Stimulated activated CD4-positive, alpha-beta T cell treated with anti-CD3 and anti-CD28 coated beads, Interleukin-12 subunit alpha, Interleukin-12 subunit beta, amount 100 ng/mL, for 48 hours (primary cell): ENCODE results near the gene PDYN.
A peak's percentile ranks its signal among the peaks of the same experiment; 100 is the strongest.

Experiments
- DNase-seq, 3 donors: peaks; one replicate each; pipeline ENCODE4 v3.0.0-alpha.2; 2020; ENCODE audit warnings: low read depth in 2 of 3, low spot score in 1 of 3

Gene PDYN

DNA sequence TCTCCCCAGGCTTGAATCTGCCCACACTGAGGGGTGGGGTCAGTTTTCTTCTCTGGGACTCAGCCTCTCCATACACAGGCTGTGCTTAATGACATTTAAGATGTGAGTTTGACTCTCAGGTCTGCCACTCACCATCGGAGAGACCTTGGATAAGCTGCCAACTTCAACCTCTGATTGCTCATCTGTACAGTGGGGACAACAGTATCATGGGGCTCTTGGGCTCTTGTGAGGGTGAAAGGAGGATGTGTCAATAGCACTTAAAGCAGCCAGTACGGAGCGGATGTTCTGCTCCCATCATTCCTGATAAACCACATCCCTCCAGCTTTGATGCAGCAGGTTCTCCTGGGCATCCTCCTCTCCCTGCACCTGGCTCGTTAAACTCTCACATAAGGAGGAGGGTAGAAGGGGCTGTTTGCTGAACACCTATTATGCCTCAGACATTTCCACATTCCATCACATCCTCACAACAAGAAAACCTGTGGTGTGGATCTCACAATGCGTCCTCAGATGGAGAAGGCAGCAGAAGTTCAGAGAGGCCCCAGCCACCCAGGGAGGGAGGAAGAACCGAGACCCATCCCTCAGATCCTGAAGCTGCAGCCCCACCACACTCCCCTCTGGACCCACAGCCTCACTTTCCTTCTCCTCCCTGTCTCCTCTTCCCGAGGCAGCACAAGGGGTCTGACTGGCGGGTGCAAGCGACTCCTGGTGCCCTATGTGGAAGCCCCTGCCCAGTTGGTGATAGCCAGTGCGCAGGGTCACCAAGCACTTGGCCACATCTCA lies 1.9 kb upstream of the PDYN start:
- no peak for DNase-seq

DNA sequence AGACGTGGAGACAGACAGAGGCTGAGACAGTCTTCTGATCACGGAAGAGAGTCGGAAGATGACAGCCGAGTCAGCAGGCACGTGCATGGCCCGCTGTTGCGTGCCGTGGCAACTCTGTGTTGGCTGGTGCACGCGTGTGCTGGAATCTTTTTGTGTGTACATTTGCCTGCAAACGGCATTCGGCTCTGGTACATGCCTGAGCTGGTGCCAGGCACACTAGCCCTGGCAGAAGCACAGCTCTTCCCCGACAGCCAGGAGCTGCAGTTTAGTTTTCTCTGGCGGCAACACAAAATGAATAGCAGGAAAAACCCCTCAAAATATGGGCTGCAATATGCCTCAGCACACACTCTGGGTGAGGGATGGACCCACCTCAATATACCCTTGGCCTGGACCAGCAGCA lies 769 bp upstream of the PDYN start:
- DNase-seq = no peak

GRCh38 chr20:1992359-1993110 lies 1.3 kb downstream of the PDYN start:
- no peak for DNase-seq

DNA sequence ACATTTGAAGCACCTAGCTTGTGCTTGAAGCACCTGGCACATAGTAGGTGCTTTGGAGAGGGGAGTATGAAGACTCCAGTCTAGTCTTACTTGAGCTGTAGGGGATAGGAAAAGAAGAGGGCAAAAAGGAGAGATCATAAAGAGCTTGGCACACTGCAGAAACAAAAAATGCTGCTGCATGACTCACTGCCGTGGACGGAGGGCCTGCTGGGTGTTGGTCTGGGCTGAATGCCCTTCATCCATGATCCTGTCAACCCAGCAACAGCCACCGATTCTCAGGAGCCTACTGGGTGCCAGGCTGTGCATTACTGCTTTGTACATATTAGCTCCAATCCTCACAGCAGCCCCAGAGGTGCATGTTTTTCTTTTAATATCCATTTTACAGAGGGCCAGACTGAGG lies 6.0 kb downstream of the PDYN start:
- no peak for DNase-seq

DNA sequence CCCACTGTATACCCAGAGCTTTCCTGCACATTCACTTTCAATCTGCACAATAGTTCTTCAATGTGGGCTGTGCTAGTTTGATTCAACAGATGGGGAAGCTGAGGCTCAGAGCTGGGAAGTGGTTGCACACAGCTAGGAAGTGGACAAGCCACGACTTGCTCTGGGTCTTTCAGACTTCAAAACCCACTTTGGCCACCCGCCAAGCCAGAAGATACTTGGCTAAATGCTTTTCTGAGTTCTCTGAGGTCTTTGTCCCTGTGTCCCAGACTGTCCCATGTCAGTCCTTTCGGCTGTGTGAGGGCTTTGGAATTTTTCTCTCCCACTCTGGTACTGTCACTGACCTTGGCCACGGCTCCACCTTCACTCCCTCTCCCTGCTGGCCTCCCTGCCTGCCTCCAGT lies 10.6 kb downstream of the PDYN start:
- no peak for DNase-seq

DNA sequence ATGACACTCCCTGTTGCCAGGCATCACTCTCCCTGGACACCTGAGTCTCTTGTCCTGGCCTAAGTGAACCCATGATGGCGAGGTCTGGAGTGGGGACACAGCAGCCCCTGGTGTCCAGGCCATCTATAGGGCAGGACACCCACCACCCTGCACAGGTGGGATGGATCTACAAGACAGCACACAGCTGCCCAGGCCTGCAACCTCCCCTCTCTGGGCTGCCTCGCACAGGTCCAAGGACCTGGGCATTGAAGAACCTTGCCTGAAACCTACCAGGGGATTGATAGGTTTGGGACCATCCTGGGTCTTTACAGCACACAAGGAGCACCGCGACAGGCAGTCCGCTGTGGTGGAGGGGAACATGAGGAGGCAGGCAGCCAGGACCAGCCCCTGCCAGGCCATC lies 11.2 kb downstream of the PDYN start:
- no peak for DNase-seq

- no peak for DNase-seq
Observed at GRCh38 chr20:1979106-1979778, 14.6 kb downstream of the PDYN start.

DNA sequence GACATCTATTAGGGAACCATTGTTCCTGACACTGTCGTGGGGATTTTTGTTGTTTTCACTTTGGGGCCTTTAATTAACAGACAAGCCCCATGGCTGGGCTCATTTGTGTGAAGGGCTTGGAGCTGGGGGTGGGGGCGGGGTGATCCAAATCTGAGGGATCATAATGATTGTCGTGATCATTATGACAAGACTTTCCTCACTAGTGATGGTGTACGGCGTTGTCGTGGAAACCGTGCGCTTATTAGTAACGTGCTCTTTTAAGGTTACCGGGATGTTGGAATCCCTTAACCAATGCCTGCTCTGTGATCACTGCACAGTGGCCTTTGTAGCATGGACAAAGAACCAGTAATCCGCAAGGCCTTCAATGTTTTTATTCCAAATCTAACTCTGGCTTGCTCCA lies 18.6 kb downstream of the PDYN start:
- DNase-seq = no peak

DNA sequence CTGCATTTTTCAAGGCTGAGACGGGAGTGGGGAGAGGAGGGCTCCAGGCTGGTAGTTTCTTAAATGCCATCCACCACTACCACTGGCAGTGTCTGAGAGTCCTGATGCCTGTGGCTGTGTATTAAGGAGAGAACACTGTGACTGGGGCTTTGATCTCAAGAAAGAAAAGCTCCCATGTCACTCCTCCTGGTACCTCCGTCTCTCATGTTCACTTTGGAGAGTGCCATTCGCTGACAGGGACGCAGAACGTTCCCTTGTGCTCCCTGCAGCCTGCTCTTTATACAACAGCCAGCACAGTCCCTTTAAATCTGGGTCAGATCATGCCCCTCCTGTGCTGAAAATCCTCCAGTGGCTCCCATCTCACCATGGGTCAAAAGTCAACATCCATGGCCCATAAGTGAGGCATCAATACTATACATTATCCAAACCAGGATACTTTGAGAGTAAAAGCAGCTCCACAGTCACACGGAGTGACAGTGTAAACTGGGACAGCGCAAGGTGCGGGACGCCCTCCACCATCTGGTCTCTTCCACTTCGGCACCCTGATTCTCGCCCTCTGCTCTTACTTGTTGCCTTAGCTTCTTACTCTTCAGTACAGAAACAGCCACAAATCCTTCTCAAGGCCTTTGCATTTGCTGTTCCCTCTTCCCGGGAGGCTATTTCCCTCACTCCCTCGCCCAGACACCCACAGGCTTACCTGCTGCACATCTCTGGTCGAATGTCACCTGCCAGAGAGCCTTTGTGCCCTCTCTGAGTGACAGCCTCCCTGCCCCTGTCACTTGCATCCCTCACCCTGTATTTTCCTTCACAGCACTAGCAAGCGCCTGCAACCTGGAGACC lies 20.0 kb downstream of the PDYN start:
- no peak for DNase-seq

DNA sequence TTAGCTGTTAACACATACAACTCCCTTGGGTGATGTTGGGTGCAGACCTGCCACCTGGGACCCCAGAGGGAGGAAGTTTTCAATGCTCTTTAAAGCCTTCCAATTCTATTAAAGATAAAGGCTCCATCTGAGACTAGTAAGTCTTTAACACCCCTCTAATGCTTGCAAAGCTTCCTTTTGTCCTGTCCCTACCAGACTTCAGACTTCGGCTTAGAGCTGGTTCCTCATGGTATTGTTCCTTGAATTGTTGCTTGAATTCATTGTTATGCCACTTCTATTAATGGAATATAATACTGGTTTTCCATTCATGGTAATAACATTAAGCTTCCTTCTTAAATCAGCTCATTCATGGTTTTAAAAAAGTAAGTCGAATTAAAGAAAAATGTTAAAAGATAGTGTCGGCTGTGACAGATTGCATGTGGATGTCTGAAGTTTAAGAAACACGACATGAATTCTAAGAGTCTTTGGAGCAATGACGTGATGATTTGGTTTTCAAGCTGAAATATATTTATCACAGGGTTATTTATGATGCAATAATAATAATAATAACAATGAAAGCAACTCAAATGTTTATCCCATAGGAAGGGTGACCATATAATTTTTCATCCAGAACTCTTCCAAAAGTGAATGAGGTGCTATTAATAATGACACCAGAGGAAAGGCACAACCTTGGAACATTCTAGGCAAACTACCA lies 21.8 kb downstream of the PDYN start:
- no peak for DNase-seq

- no peak for DNase-seq
Observed at GRCh38 chr20:1968964-1969363, 24.9 kb downstream of the PDYN start.

DNA sequence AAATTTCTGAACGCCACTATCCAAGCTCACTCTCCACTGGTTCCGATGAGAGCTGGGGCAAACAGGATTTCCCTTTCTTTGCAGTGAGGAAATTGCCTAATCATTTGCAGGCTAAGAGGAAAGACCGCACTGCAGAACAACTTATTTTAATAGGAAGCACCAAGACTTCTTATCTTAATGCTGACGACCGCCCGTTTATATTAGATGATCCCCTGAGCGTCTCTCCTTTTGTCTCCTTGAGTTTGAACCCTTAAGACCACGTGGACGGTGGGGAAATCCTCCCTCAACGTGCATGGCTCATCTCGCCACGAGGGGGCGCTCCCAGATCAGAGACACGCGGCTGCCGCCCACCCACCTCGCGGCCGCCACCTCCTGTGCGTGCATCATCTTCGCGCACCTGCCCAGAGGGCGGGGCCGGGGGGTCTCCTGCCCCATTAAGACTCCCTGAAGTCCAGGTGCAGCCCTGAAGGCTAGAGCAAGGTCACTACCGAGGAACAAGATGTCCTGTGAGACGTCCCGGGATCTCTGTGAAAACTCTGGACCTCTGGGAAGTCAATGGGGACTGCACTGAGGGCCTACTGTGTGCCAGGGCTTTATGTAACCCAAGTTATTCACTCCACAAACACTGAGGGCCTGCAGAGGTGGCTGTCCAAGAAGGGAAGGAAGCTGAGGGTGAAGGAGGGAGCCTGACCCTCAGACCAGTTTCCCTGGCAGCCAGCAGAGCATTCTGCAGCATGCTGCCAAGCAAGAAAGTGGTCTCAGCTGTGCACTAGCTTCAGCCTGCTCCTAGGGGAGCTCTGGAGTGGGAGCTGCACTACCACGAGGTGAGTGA lies 28.1 kb downstream of the PDYN start:
- peak; percentile 78 to 83 (median 79) for DNase-seq

- DNase-seq = no peak
Observed at GRCh38 chr20:1964659-1965405, 29.0 kb downstream of the PDYN start.

- DNase-seq = no peak
Observed at GRCh38 chr20:1964061-1964460, 29.8 kb downstream of the PDYN start.

DNA sequence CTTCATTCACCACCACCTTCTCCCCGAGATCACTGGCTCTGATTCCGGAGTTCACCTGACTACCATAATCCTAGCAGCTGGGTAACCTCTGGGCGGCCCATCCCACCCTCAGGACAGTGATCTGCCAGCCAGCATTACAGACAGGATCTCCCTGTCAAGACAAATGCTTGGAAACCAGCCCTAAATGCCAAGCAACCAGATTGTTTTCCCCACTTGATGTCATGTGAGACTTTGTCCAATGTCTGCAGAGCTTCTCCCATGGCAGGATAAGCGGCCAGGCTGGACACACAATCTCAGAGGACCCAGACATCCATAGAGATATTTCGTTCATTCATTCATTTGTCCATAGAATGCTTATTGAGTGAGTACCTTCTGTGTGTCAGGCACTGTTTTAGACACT lies 32.5 kb downstream of the PDYN start:
- no peak for DNase-seq

- no peak for DNase-seq
Observed at GRCh38 chr20:1959156-1959555, 34.7 kb downstream of the PDYN start.

DNA sequence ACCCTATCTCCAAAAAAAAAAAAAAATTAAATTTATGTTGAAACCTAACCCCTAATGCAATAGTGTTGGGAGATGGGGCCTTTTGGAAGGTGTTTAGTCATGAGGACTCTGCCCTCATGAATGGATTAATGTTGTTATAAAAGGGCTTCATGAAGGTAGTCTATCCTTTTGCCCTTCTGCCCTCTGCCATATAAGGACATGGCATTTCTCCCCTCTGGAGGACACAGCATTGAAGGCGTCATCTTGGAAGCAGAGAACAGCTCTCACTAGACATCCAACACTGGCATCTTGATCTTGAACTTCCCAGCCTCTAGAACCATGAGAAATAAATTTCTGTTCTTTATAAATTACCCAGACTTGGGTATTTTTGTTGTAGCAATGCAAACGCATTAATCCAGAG lies 35.4 kb downstream of the PDYN start:
- DNase-seq = no peak

- DNase-seq = no peak
Observed at GRCh38 chr20:1955217-1955616, 38.6 kb downstream of the PDYN start.

DNA sequence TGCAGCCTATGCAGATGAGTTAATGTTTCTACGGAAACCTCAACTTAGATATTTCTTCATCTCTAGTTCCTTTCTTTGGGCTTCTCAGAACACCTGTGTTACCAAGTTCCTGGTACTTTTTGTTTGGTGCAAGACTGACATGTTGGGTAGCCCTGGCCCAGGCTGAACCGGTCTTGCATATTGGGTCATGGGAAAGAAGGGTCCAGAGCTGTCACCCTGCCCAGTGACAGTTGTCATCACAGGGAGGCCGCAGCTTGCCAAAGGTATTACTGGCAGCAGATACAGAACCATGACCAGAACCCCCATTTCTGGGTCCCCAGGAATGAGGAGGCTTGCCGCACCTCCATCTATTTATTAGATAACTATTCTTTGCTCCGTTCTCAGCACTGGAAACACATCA lies 40.2 kb downstream of the PDYN start:
- no peak for DNase-seq
